Thymus (tissue), 11 donors: Measurements from ENCODE around the gene ATP6V0C. TPM values are rescaled to one million over a fixed set of nuclear protein-coding genes. Genes with fewer than 3 reads are reported as not detected.
A peak's percentile ranks its signal among the peaks of the same experiment; 100 is the strongest.

Experiments
- DNase-seq, 9 donors: peaks; one replicate each; pipeline ENCODE4 v3.0.0-alpha.2; 2013; ENCODE audit warnings: low spot score in 9 of 9, low read depth in 6 of 9, missing footprints in 1 of 9
- H3K27ac ChIP-seq, 2 donors: one replicate each; pipeline ENCODE4 v1.5.1; 2013; ENCODE audit warnings: control low read depth in 1 of 2, low read depth in 1 of 2, low read length in 1 of 2, mild to moderate bottlenecking in 1 of 2, moderate library complexity in 1 of 2
- H3K27me3 ChIP-seq, 2 donors: one replicate each; pipeline ENCODE4 v1.5.1; 2013; ENCODE audit warnings: low read length in 1 of 2; ENCODE audit not compliant: control insufficient read depth in 2 of 2, insufficient read depth in 1 of 2
- H3K36me3 ChIP-seq, 2 donors: one replicate each; pipeline ENCODE4 v1.5.1; 2013; ENCODE audit warnings: low read length in 1 of 2, mild to moderate bottlenecking in 1 of 2, moderate library complexity in 1 of 2; ENCODE audit not compliant: control insufficient read depth in 2 of 2, insufficient read depth in 2 of 2
- H3K4me1 ChIP-seq, 2 donors: one replicate each; pipeline ENCODE4 v1.5.1; 2013; ENCODE audit warnings: low read length in 2 of 2; ENCODE audit not compliant: control insufficient read depth in 2 of 2, insufficient read depth in 2 of 2
- H3K4me3 ChIP-seq, 2 donors: one replicate each; pipeline ENCODE4 v1.5.1; 2013; ENCODE audit warnings: low read length in 2 of 2, control low read depth in 1 of 2, mild to moderate bottlenecking in 1 of 2
- H3K9me3 ChIP-seq, 2 donors: one replicate each; pipeline ENCODE4 v1.5.1; 2013; ENCODE audit warnings: low read length in 1 of 2, mild to moderate bottlenecking in 1 of 2; ENCODE audit not compliant: control insufficient read depth in 2 of 2, insufficient read depth in 1 of 2
- WGBS: extraction: QIAGEN DNeasy Blood & Tissue Kit; methylation state at CpG from one replicate; pipeline ENCODE4 v1.1.7; 2013; 5-methylcytosine and 5-hydroxymethylcytosine counted together
- polyA plus RNA-seq: library from polyadenylated mRNA; stranded (reverse); fragments of 200-250 nt; gene quantifications from one replicate; pipeline ENCODE4 v1.2.3, GENCODE V29; 2013
- total RNA-seq: library from RNA; stranded (reverse); fragments of 120-200 nt; gene quantifications from one replicate; pipeline ENCODE4 v1.2.4, GENCODE V29; 2013
- donor health status: healthy.

The ATP6V0C gene
- total and polyA plus RNA-seq, 2 donors: 11.0 to 103 TPM

DNA sequence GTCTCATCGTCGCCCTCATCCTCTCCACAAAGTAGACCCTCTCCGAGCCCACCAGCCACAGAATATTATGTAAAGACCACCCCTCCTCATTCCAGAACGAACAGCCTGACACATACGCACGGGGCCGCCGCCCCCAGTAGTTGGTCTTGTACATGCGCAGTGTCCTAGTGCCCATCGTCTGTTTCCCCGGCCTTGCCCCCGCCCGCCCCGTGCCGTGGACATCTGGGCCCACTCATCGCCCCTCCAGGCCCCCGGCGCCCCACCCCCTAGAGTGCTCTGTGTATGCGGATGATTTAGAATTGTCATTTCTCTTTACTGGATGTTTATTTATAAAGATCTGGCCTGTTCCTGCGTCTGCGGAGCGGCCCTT lies 5.9 kb downstream of the ATP6V0C start:
- WGBS: 81% methylated on average over 22 of the region's 22 CpGs
- Histone ChIP-seq H3K4me3 (peak overlapping the region in 1 of 2 donors; percentile 72), H3K27ac (peak overlapping the region; percentile 72 to 86), H3K4me1 (peaks cover 20 to 58% of the 10 kb centered on the region in 2 donors), H3K27me3 (no peaks in the 10 kb centered on the region), H3K9me3 (no peaks in the 10 kb centered on the region), H3K36me3 (peaks cover 30 to 42% of the 10 kb centered on the region in 2 donors)
- no peak for DNase-seq

DNA sequence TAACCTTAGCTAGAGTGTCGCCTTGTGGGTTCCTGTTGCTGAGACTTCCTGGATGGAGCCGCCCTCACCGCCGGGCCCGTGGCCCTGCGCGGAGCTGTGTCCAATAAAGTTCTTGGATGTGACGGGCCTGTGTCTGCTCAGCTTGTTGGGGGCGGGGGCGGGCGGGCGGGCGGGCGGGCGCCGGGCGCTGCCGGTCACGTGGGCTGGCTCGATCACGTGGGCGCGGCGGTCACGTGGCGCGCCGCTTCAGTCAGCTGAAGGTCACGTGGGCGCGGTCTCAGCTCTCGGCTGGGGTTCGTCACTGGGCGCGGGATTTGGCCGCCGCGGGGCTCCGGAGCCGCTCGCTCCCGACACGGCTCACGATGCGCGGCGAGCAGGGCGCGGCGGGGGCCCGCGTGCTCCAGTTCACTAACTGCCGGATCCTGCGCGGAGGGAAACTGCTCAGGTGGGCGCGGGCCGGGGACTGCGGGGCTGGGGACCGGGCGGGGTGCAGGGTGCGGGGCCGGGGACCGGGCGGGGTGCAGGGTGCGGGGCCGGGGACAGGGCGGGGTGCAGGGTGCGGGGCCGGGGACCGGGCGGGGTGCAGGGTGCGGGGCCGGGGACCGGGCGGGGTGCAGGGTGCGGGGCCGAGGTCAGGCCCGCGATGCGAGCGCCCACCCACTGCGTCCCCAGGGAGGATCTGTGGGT lies 6.5 kb downstream of the ATP6V0C start, which contains the start of gene AMDHD2:
Gene AMDHD2, plus strand, starts transcription at position 275 of the 687 bp plus-strand sequence. Its CDS starts 88 bp downstream, at position 363.
- H3K4me1 ChIP-seq: peaks cover 16 to 52% of the 10 kb centered on the region in 2 donors
- under 1% methylated on average over 83 of the region's 83 CpGs for WGBS
- H3K27ac ChIP-seq: peak within 1 kb of the TSS; percentile 72 to 86
- H3K9me3 ChIP-seq: no peaks in the 10 kb centered on the region
- no peaks in the 10 kb centered on the region for H3K27me3 ChIP-seq
- H3K4me3 ChIP-seq: peak within 1 kb of the TSS; percentile 58 to 72
- H3K36me3 ChIP-seq: peaks cover 30 to 44% of the 10 kb centered on the region in 2 donors
- peak in 8 of 9 donors; percentile 77 to 92 (median 84) for DNase-seq

DNA sequence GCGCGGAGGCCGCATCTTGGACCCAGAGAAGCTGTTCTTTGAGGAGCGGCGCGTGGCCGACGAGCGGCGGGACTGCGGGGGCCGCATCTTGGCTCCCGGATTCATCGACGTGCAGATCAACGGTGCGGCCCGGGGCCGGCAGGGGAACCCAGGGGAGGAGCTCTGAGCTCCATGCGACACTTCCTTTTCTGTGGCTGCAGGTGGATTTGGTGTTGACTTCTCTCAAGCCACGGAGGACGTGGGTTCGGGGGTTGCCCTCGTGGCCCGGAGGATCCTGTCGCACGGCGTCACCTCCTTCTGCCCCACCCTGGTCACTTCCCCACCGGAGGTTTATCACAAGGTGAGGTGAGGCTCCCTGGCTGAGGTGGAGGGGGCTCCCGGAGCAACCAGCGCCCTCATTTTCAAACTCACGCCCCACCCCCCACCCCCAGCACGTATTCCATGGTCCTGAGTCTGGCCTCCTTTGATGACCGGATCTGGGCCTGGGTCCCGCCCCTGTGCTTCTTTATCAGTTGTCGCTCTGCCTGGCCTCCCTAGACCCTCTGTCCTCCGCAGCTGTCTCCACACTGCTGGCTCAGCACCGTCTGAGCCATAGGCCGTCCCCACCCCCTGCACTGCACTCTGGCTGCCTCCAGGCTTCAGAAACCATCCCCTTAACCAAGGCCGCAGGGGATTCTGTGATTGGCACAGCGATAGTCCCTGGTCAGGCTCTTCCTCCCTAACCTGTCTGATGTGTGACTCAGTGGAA lies 7.2 kb downstream of the ATP6V0C start:
- Histone ChIP-seq H3K4me3 (peak overlapping the region; percentile 58 to 72), H3K27me3 (no peaks in the 10 kb centered on the region), H3K27ac (peak overlapping the region; percentile 47 to 55), H3K9me3 (no peaks in the 10 kb centered on the region), H3K4me1 (peaks cover 11 to 45% of the 10 kb centered on the region in 2 donors), H3K36me3 (peaks cover 34 to 42% of the 10 kb centered on the region in 2 donors)
- DNase-seq: peak in 1 of 9 donors; percentile 63
- WGBS: 29% methylated on average over 41 of the region's 41 CpGs

DNA sequence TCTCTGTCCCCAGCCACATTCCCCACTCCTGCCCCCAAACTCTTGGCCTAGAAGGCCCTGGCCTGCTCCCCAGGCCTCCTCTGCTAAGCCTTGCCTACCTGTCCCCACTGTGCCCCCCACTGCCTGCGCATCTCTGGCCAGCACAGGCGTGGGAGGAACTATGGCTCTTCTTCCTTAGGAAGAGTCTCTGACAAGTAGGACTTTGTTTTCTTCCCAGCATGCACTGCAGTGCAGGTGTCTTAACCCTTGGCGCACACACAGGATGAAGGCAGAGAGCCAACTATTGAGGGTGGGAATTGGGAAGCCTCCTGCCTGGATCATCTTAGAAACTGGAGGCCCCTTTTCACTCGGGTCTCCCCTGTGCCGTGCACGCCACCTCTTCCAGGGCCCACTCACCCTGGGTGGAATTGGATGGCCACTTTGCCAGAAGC lies 10.1 kb downstream of the ATP6V0C start:
- H3K4me1 ChIP-seq: peaks cover 11 to 23% of the 10 kb centered on the region in 2 donors
- WGBS: 95% methylated on average over 6 of the region's 6 CpGs
- H3K27ac ChIP-seq: no peak overlapping the region
- no peaks in the 10 kb centered on the region for H3K9me3 ChIP-seq
- no peak overlapping the region for H3K4me3 ChIP-seq
- H3K27me3 ChIP-seq: no peaks in the 10 kb centered on the region
- peaks cover 46 to 47% of the 10 kb centered on the region in 2 donors for H3K36me3 ChIP-seq
- DNase-seq: no peak

DNA sequence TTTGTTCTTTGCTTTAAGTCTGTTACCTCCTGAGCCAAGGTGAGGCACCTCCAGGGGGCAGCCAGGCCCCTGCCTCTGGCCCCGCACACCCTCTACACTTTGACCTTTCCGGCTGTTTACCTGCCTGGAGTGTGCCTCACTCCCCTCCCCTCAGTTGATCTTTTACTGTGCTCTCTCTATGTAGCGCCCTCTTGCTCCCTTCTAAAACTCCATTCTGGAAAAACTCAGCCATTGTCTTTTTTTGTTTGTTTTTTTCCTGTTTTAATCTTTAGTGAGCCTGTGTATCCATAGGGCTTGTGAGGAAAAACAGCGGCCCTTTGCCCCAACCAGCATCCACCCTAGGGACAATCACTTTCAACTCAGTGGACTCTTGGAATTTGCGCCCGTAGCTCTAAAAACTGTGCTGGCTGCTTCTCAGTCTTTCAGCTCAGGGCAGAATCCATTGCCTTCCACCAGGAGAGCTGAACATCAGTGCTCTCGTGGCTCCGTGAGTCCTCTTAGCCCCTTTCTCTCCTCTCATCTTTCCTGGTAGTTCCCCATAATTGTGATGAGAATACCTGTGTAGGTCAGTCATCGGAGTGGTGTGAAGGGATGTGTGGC lies 10.7 kb downstream of the ATP6V0C start:
- no peaks in the 10 kb centered on the region for H3K9me3 ChIP-seq
- peaks cover 11 to 18% of the 10 kb centered on the region in 2 donors for H3K4me1 ChIP-seq
- H3K27ac ChIP-seq: no peak overlapping the region
- WGBS: 99% methylated on average over 9 of the region's 9 CpGs
- no peak for DNase-seq
- no peak overlapping the region for H3K4me3 ChIP-seq
- H3K27me3 ChIP-seq: no peaks in the 10 kb centered on the region
- H3K36me3 ChIP-seq: peaks cover 47 to 48% of the 10 kb centered on the region in 2 donors

DNA sequence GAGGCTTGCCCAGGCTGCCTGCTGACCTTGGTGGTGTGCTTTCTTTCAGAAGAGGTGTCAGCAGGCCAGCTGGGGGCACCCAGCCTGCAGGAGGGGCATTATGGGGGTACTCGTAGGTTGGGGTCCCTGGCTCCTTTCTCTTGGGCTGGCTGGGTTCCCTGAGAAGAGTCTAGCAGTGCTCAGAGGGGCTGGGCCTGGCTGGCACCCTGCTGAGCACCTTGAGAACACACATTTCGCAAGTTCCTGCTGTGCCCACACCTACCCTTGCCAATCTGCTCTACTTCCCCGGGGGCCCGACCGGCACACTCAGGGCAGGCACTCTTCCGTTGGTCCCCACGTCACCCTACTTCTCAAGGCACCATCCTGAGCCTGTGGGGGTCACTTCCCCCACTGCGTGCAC lies 12.4 kb downstream of the ATP6V0C start:
- H3K27me3 ChIP-seq: peaks cover 0 to 4% of the 10 kb centered on the region in 2 donors
- 97% methylated on average over 8 of the region's 8 CpGs for WGBS
- no peaks in the 10 kb centered on the region for H3K9me3 ChIP-seq
- H3K36me3 ChIP-seq: peaks cover 49 to 52% of the 10 kb centered on the region in 2 donors
- no peak for DNase-seq
- peaks cover 5 to 10% of the 10 kb centered on the region in 2 donors for H3K4me1 ChIP-seq
- no peak overlapping the region for H3K27ac ChIP-seq
- H3K4me3 ChIP-seq: no peak overlapping the region

DNA sequence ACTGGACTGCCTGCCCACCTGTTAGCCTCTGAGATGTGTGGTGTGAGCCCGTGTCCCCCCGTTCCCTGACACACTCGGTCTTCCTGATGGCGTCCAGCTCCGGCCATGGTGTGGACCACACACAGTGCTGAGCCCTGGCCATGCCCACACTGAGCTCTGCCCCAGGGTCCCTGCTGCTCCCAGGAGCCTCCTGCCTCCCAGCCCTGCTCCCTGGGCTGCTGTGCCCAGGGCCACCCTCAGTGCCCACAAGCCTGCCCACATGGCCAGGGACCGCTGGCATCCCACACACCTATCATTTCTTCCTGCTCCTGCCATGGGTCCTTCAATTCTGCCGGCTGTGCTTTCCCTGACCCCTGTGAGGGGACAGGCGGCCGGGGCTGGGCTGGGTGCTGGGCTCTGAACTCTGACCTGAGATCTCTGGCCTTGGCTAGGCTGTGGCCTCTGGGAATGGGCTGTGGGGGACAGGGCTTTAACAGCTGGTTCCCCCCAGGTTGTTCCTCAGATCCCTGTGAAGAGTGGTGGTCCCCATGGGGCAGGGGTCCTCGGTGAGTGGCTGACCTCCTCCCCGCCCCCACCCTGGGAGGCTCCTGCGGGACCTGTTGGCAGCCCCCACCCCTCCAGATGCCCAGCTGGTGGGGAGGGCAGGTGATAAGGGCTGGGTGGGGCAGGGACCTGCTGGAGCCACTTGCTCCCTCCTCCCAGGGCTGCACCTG lies 13.5 kb downstream of the ATP6V0C start:
- peaks cover 46 to 52% of the 10 kb centered on the region in 2 donors for H3K36me3 ChIP-seq
- H3K9me3 ChIP-seq: no peaks in the 10 kb centered on the region
- H3K4me1 ChIP-seq: peaks cover 6 to 15% of the 10 kb centered on the region in 2 donors
- WGBS: 96% methylated on average over 12 of the region's 12 CpGs
- no peak for DNase-seq
- H3K27ac ChIP-seq: no peak overlapping the region
- no peak overlapping the region for H3K4me3 ChIP-seq
- peaks cover 0 to 10% of the 10 kb centered on the region in 2 donors for H3K27me3 ChIP-seq

DNA sequence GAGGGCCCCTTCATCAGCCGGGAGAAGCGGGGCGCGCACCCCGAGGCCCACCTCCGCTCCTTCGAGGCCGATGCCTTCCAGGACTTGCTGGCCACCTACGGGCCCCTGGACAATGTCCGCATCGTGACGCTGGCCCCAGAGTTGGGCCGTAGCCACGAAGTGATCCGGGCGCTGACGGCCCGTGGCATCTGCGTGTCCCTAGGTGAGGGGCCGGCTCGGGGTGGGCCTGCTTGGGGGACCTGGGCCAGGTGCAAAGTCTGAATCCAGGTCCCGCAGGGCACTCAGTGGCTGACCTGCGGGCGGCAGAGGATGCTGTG lies 14.0 kb downstream of the ATP6V0C start:
- H3K36me3 ChIP-seq: peaks cover 45 to 52% of the 10 kb centered on the region in 2 donors
- WGBS: 99% methylated on average over 24 of the region's 24 CpGs
- peaks cover 0 to 1% of the 10 kb centered on the region in 2 donors for H3K9me3 ChIP-seq
- DNase-seq: no peak
- no peak overlapping the region for H3K4me3 ChIP-seq
- peaks cover 0 to 14% of the 10 kb centered on the region in 2 donors for H3K27me3 ChIP-seq
- peaks cover 6 to 20% of the 10 kb centered on the region in 2 donors for H3K4me1 ChIP-seq
- no peak overlapping the region for H3K27ac ChIP-seq
